Heart left ventricle (tissue), 13 donors: ENCODE measurements around the gene KIAA0930.
A peak's percentile ranks its signal among the peaks of the same experiment; 100 is the strongest.

ENCODE experiments used
- POLR2A ChIP-seq, 2 donors: fragments of 450-650 bp; IDR thresholded peaks; one replicate each; pipeline ENCODE4 v1.6.1; 2017; ENCODE audit warnings: antibody characterized with exemption in 2 of 2, mild to moderate bottlenecking in 2 of 2, moderate library complexity in 2 of 2
- TF ChIP-seq, protein P1 (sequence below), 12 donors: fragments of 200-600 bp; sonication (generic) in 4 of 12; IDR thresholded peaks; one replicate each; pipeline versions ENCODE4 v1.5.0 to v1.8.0; 2018 to 2022; ENCODE audit warnings: antibody characterized with exemption in 12 of 12, mild to moderate bottlenecking in 5 of 12
- donor health status: ischemic (EF 13 %, LVEDD 7.1; RV severe dilation, severe dysfunction).
- donor health status: DM: no; HTN: yes; CAD: no.
- donor health status: DM: no; HTN: no; CAD: no.
- donor health status: ischemic (EF 25% LVEDD 6.9; RV normal size, moderate dysfunction).
- donor health status: ischemic (EF 25% LVEDD 5.7; RV mildly dilated, moderate dysfunction).
- donor health status: ischemic (EF 35%, LVEDD 5.7; RV mildly dilated, moderate dysfunction).
- donor health status: nonischemic (EF 11% LVEDD 7.7; RV severe dilation, severe dysfunction).
- donor health status: DM: yes; HTN: yes; CAD: no.
- donor health status: PGD.
- donor health status: ischemic (EF 29% LVEDD 5.4; RV normal size, mild dysfunction).
- donor health status: nonischemic (EF 23%, LVEDD 6.1; RV moderate dilation, normal function).

DNA sequence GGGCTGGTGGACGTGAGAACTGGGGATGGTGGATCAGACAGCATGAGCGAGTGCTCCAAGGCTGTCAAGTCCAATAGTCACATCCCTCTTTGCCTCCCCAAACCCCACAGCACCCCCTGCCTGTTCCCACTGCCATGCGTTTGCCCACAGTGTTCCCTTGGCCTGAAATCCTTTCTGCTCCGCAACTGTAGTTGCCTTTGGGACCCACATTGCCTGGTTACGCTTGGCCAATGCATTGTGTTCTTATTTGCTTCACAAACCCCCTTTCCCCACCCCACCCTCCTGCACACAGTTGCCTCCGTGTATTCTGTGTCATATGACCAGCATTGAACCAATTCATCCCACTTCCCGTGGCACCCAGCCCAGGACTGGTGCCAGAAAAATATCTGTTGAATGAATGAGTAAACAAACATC, 2.1 kb upstream of the KIAA0930 start:
- TF ChIP-seq POLR2A (IDR thresholded peaks at IDR 0.05) = no peak
- TF ChIP-seq, protein P1, sequence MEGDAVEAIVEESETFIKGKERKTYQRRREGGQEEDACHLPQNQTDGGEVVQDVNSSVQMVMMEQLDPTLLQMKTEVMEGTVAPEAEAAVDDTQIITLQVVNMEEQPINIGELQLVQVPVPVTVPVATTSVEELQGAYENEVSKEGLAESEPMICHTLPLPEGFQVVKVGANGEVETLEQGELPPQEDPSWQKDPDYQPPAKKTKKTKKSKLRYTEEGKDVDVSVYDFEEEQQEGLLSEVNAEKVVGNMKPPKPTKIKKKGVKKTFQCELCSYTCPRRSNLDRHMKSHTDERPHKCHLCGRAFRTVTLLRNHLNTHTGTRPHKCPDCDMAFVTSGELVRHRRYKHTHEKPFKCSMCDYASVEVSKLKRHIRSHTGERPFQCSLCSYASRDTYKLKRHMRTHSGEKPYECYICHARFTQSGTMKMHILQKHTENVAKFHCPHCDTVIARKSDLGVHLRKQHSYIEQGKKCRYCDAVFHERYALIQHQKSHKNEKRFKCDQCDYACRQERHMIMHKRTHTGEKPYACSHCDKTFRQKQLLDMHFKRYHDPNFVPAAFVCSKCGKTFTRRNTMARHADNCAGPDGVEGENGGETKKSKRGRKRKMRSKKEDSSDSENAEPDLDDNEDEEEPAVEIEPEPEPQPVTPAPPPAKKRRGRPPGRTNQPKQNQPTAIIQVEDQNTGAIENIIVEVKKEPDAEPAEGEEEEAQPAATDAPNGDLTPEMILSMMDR (IDR thresholded peaks at IDR 0.05) = peak in 1 of 12 donors; percentile 10
